GM10248 (cell line): ENCODE data around the gene GPR78.

Experiments used
- CTCF ChIA-PET: fragments of 300-600 bp; sonication (Branson Sonifier 250); formaldehyde crosslinking; extraction: SDS; loops from one replicate; lab custom pipeline; 2021; ENCODE audit warnings: antibody characterized with exemption; lab: Yijun Ruan, JAX
- POLR2A ChIA-PET: fragments of 350-650 bp; sonication (Branson Sonifier 250); formaldehyde crosslinking; extraction: SDS; loops from one replicate; lab custom pipeline; 2020; ENCODE audit warnings: antibody characterized with exemption; lab: Yijun Ruan, JAX
- DNase-seq: peaks from one replicate; pipeline ENCODE4 v3.0.0; 2012; ENCODE audit errors: extremely low spot score
- TF ChIP-seq, protein P1 (sequence below): IDR thresholded peaks from 2 replicates; pipeline ENCODE4 v1.5.1; 2012; ENCODE audit warnings: mild to moderate bottlenecking, low read depth; ENCODE audit errors: extremely low read depth, missing control alignments, control extremely low read depth

GPR78 gene

DNA sequence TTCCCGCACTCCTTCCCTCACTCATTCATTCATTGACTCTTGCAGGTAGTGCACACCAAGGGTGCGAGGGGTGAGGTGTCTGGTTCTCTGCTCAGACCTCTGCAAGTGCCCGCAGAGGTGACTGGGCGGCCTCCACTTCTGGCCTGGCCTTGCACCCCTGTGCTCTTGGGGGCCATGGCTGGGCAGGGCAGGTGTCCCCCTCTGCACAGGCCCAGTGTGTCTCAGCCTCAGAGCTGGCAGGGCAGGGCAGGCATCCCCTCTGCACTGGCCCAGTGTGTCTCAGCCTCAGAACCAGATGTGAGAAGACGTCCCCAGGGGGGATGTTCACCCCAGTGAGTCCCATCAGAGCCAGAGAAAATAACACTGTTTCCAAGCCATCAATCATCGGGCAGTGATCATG lies 29.2 kb downstream of the GPR78 start:
- TF ChIP-seq, protein P1, sequence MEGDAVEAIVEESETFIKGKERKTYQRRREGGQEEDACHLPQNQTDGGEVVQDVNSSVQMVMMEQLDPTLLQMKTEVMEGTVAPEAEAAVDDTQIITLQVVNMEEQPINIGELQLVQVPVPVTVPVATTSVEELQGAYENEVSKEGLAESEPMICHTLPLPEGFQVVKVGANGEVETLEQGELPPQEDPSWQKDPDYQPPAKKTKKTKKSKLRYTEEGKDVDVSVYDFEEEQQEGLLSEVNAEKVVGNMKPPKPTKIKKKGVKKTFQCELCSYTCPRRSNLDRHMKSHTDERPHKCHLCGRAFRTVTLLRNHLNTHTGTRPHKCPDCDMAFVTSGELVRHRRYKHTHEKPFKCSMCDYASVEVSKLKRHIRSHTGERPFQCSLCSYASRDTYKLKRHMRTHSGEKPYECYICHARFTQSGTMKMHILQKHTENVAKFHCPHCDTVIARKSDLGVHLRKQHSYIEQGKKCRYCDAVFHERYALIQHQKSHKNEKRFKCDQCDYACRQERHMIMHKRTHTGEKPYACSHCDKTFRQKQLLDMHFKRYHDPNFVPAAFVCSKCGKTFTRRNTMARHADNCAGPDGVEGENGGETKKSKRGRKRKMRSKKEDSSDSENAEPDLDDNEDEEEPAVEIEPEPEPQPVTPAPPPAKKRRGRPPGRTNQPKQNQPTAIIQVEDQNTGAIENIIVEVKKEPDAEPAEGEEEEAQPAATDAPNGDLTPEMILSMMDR, result no peak
- DNase-seq, result no peak
- ChIA-PET POLR2A (no interaction called here), CTCF (interaction anchor here (2.3 kb wide), 1 partner anchor 308 kb away, joined by 8 read pairs; no protein-coding TSS in a partner anchor)

DNA sequence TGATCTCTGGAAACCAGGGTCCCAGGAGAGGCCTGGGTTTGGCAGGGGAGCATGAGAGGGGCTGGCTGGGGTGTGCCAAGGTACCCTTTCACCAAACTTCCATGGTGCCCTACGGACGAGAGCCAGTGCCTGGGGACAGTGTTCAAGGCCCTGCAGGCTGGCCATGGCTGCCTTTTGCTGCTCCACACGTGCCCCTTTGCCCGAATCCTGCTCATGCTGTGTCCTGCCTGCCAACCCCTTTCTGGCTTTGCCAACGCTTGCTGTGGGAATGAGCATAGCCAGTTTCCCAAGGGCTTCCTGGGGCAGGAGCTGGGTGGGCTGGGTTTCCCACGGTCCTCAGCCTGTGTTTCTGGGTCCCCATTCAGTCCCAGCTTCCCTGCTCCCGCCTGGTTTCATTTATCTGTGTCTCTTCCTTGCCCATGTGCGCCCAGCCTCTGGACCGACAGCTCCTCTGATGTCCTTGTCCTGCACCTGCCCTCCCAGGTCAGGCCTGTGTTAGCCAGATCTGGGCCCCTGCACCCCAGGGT lies 29.7 kb downstream of the GPR78 start:
- DNase-seq, result no peak
- CTCF ChIA-PET, result interaction anchor here (2.3 kb wide), 1 partner anchor 307 kb away, joined by 8 read pairs; no protein-coding TSS in a partner anchor
- POLR2A ChIA-PET, result no interaction called here
- TF ChIP-seq, protein P1, result no peak

DNA sequence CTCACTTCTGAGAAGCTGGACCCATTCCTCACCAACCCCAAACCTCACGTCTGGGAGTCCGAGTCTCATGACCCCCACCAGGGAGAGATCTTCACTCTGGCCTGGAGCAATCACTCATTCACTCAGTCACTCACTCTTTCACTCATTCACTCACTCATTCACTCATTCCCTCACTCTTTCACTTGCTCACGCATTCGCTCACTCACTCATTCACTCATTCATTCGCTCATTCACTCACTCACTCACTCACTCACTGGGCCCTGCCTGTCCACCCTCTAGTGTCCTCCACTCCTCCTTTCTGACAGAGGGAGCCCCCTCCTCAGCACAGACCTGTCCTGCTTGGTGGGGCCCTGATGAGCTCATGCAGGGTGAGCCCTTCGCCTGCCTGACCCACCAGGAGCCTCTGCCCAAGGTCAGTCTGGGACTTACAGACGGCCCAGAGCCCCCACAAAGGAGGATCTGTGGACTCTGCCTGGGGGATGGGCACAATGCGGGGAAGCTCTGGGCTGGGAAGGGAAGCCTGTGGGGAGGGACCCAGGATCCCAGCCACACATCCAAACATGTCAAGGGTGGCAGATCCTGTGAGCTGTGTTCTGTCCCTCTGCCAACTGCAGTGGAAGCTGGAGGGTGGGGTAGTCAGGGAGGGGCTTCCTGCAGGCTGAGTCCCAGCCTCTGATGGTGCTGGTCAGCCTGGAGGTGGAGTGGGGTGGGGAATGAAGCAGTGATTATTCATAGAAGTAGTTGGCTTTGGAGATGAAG lies 30.8 kb downstream of the GPR78 start:
- ChIA-PET CTCF (interaction anchor here (2.3 kb wide), 1 partner anchor 306 kb away, joined by 8 read pairs; no protein-coding TSS in a partner anchor), POLR2A (no interaction called here)
- no peak for DNase-seq
- TF ChIP-seq, protein P1, result no peak

DNA sequence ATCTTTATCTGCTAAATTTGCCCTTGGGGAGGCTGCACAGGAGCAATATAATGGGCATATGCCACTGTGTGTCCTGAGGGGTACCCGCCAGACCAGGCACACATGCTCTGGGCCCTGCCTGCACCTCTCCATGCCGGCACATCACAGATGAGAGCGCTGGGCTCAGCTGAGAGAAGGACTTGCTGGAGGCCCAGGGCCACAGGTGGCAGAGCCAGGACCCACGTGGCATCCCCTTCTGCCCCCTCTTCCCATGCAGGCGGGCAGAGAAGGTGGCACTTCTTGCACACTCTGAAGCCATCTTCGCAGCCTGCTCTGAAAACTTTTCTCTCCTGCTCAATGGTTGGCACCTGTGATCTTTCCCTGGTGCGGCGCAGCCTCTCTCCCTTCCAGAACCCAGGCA lies 32.5 kb downstream of the GPR78 start:
- DNase-seq, result no peak
- ChIA-PET POLR2A (no interaction called here), CTCF (interaction anchor here (1.6 kb wide), 1 partner anchor 305 kb away, joined by 6 read pairs; no protein-coding TSS in a partner anchor)
- TF ChIP-seq, protein P1, result no peak

DNA sequence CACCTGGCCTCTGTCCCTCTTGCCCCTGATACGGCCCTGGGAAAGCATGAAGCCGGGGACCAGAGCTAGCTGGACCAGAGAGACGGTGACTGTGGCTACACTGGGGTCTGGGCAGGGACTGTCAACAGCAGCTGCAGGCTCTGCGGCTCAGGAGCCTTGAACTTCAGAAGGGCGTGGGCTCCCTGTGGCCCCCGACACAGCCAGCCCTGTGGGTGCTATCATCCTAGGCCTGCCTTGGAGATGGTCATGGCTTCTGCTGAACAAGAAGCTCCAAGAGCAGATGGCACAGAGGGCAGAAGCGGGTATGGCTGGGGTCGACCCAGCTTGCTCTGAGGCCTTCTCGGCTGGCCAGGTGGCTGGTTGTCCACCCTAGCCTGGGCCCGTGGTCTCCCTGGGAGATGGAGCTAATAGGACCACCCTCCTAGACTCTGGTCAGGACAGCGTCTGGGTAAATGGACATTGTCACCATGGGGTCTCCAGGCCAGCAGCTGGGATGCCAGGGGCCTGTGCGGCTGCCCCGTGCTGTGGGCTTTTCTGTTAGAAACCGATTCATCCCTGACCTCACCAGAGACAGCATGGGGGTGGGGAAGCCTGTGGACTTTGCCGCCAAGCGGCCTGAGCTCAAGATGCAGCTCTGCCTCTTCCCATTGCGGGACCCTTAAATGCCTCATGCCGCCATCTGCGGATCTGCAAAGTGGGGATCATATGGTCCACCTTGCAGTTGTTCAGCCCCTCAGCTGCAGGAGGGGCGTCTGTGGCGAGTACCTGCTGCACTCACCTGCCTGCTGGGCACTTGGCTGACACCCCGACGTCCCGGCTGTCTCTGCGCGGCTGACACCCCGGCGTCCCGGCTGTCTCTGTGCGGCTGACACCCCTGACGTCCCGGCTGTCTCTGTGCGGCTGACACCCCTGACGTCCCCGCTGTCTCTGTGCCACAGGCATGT lies 33.5 kb downstream of the GPR78 start:
- ChIA-PET CTCF (interaction anchor here (1.6 kb wide), 1 partner anchor 304 kb away, joined by 6 read pairs; no protein-coding TSS in a partner anchor), POLR2A (no interaction called here)
- DNase-seq, result no peak
- TF ChIP-seq, protein P1, result no peak
